Left ventricle myocardium inferior (tissue), 1 donor: Measurements from ENCODE around the gene DGKD. TPM values are rescaled to one million over a fixed set of nuclear protein-coding genes. Genes with fewer than 3 reads are reported as not detected.
"Not testable (repeated sequence)": the region's sequence is repeated elsewhere in the genome, so short reads cannot be mapped to it uniquely, and the experiment has no call there.

Source experiments
- DNase-seq: peaks from one replicate; pipeline ENCODE4 v3.0.0-alpha.2; 2020
- H3K27ac ChIP-seq: fragments of 200-600 bp; replicated peaks from 2 replicates; pipeline ENCODE4 v1.8.0; 2021
- H3K27me3 ChIP-seq: fragments of 200-600 bp; 2 replicates; pipeline ENCODE4 v1.8.0; 2021; ENCODE audit warnings: low read depth
- H3K36me3 ChIP-seq: fragments of 200-600 bp; 2 replicates; pipeline ENCODE4 v1.8.0; 2021
- H3K4me1 ChIP-seq: fragments of 200-600 bp; 2 replicates; pipeline ENCODE4 v1.8.0; 2021
- H3K4me3 ChIP-seq: fragments of 200-600 bp; 2 replicates; pipeline ENCODE4 v1.8.0; 2021; ENCODE audit warnings: mild to moderate bottlenecking, moderate library complexity
- H3K9me3 ChIP-seq: fragments of 200-600 bp; replicated peaks from 2 replicates; pipeline ENCODE4 v1.8.0; 2021
- intact Hi-C: fragments of 100-400 bp; cut with micrococcal nuclease; formaldehyde crosslinking; loops from one replicate; pipeline ENCODE4 v1.11.0; 2022
- total RNA-seq: library from RNA; stranded (reverse); fragmentation: NEBNext Ultra II Directional; extraction: Animal tissue kit (Norgen Biotek cat#: 25700); gene quantifications from one replicate; pipeline ENCODE4 v1.2.1, GENCODE V29; 2021
- TF ChIP-seq, protein P1 (sequence below): fragments of 200-600 bp; IDR thresholded peaks from 2 replicates; pipeline ENCODE4 v1.8.0; 2021; ENCODE audit warnings: antibody characterized with exemption, mild to moderate bottlenecking, borderline replicate concordance
- donor health status: DM: no; HTN: yes; CAD: no; lungs with severe emphysema.

DGKD gene
- total RNA-seq, 1 donor from 2014 or later, result 41.7 TPM

DNA sequence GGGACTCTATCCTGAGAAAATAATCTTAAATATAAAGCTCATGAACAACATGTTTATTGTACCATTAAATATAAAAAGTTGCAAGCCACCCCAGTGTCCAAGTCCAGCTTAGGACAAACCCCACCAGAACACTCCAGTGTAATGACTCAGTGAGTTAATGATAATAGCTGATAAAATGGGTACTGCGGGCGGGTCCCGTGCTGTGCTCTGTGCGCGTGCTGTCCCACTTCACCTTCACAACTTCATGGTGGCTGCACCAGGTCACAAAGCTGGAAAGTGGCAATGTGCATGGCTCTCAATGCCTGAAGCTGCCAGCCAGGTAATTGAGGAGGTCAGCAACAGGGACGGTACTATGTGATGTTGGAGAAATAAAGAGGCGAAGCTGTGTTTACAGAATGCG, 18.6 kb downstream of the DGKD start:
- H3K4me3 ChIP-seq, result no peak overlapping the region
- no peaks in the 10 kb centered on the region for H3K27me3 ChIP-seq
- intact Hi-C loops, result no loop called here
- no peaks in the 10 kb centered on the region for H3K36me3 ChIP-seq
- no peaks in the 10 kb centered on the region for H3K9me3 ChIP-seq
- no peak for DNase-seq
- TF ChIP-seq, protein P1, sequence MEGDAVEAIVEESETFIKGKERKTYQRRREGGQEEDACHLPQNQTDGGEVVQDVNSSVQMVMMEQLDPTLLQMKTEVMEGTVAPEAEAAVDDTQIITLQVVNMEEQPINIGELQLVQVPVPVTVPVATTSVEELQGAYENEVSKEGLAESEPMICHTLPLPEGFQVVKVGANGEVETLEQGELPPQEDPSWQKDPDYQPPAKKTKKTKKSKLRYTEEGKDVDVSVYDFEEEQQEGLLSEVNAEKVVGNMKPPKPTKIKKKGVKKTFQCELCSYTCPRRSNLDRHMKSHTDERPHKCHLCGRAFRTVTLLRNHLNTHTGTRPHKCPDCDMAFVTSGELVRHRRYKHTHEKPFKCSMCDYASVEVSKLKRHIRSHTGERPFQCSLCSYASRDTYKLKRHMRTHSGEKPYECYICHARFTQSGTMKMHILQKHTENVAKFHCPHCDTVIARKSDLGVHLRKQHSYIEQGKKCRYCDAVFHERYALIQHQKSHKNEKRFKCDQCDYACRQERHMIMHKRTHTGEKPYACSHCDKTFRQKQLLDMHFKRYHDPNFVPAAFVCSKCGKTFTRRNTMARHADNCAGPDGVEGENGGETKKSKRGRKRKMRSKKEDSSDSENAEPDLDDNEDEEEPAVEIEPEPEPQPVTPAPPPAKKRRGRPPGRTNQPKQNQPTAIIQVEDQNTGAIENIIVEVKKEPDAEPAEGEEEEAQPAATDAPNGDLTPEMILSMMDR, result no peak
- H3K4me1 ChIP-seq, result peaks cover 16% of the 10 kb centered on the region
- no peak overlapping the region for H3K27ac ChIP-seq

DNA sequence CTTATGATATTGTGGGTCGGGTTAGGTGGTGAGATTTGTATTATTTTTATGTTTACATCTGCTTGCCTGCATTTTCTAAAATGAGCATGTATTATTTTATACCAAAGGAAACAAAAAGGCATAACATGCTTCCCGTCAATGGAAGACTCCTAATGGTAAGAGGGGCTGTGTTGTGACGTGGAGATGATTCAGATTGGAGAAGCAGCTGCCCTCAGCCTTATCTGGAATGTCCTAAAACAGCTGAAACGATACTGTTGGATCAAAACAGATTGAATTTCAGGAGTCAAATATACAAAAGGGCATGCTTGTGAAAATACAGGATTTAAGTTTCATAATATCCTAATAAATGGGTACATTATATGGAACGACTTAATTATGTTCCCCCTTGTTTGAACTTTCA, 19.0 kb downstream of the DGKD start:
- intact Hi-C loops, result no loop called here
- Histone ChIP-seq H3K4me3 (no peak overlapping the region), H3K4me1 (peaks cover 16% of the 10 kb centered on the region), H3K27me3 (no peaks in the 10 kb centered on the region), H3K9me3 (no peaks in the 10 kb centered on the region), H3K36me3 (no peaks in the 10 kb centered on the region), H3K27ac (no peak overlapping the region)
- TF ChIP-seq, protein P1, result no peak
- DNase-seq, result no peak

DNA sequence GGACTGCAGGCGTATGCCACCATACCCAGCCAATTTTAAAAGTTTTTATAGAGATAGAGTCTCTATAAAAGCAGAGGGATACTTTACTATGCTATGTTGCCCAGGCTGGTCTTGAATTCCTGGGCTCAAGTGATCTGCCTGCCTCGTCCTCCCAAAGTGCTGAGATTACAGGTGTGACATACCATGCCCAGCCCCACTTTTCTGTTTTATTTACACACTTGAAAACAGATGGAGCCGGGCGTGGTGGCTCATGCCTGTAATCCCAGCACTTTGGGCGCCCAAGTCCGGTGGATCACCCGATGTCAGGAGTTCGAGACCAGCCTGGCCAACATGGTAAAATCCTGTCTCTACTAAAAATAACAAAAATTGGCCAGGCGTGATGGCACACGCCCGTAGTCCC, 20.5 kb downstream of the DGKD start:
- H3K27ac ChIP-seq, intact Hi-C loops, H3K4me3 ChIP-seq, DNase-seq, H3K27me3 ChIP-seq, H3K36me3 ChIP-seq, H3K9me3 ChIP-seq: not testable (repeated sequence)
- H3K4me1 ChIP-seq, result peaks cover 16% of the 10 kb centered on the region

DNA sequence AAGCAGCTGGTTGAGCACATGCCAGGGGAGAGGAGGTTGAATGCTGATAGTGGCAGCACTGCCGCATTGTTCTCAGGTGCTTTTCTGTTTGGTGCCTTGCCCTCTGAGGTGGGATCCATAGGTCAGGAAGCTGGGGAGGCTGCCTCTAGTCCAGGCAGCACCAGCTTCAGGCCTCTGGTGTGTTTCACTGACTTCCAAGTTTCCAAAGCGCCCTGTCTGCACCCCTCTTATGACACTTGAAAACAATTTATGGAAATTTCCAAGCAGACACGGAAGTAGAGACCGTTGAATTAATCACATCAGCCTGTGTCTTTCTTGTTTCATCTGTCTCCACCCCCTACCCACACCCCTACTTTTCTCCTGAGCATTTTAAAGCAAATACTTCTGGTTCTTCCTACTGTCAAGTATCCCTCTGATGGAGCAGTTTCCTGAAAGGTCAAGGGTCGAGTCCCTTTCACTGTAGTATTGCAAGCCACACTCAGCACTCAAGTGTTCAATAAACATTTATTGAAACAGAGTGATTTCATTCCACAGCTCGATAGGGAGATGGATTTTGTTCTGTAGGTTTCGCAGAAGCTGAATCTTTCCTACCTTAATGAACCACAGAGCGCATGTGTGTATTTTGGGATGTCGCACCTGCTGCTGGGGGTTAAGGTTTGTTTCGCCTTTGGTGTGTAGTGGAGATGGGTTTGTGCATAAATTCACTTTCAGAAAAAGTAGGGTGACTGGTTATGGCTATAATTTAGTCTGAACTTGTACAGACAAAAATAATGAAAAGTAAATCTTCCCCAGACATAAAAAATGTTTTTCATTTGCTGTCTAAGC, 21.4 kb downstream of the DGKD start:
- Histone ChIP-seq H3K9me3 (no peaks in the 10 kb centered on the region), H3K36me3 (no peaks in the 10 kb centered on the region), H3K27me3 (no peaks in the 10 kb centered on the region), H3K4me1 (peaks cover 16% of the 10 kb centered on the region), H3K4me3 (no peak overlapping the region), H3K27ac (no peak overlapping the region)
- TF ChIP-seq, protein P1, result no peak
- DNase-seq, result no peak
- intact Hi-C loops, result no loop called here

DNA sequence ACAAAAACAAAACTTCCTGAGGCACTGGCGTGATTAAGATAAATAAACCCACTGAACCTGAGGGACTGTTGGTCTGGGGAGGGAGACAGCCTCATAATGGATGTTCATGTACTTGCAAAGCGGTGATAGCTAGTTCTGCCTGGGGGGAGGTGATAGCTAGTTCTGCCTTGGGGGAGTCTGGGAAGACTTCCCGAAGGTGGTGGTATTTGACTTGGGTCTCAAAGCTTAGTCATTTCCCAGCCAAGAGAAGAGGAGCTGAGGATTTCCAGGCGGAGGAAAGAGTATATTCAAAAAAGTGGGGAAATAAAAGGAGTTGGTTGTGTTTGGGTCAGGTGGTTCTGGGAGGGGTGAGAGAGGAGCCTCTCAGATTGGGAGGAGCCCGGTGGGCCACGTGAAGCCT, 24.7 kb downstream of the DGKD start:
- H3K9me3 ChIP-seq, result no peaks in the 10 kb centered on the region
- DNase-seq, result no peak
- H3K4me1 ChIP-seq, result peaks cover 4% of the 10 kb centered on the region
- no peak overlapping the region for H3K27ac ChIP-seq
- no peaks in the 10 kb centered on the region for H3K27me3 ChIP-seq
- intact Hi-C loops, result no loop called here
- TF ChIP-seq, protein P1, result no peak
- no peaks in the 10 kb centered on the region for H3K36me3 ChIP-seq
- H3K4me3 ChIP-seq, result no peak overlapping the region

DNA sequence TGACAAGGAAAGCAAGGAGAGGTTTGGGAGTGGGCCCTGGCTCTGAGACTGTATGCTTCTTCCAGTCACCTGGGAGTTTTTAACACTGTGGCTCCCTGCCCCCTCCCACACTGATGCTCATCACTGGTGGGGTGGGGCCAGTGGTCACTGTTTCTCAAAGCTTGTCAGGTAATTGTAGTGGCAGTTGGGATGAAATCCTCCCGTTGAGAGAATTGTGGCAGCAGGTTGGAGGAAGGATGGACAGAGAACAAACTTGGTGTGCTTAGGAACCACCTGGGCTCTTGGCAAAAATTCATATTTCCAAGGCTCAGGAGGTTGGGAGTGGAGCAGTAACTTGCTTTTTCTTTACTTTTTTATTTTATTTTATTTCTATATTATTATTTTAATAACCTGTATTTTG, 25.1 kb downstream of the DGKD start:
- Histone ChIP-seq H3K27ac (no peak overlapping the region), H3K36me3 (no peaks in the 10 kb centered on the region), H3K4me3 (no peak overlapping the region), H3K4me1 (peaks cover 8% of the 10 kb centered on the region), H3K9me3 (no peaks in the 10 kb centered on the region), H3K27me3 (no peaks in the 10 kb centered on the region)
- TF ChIP-seq, protein P1, result no peak
- intact Hi-C loops, result no loop called here
- DNase-seq, result no peak
